Measurements from ENCODE around the gene POLE.

DNA sequence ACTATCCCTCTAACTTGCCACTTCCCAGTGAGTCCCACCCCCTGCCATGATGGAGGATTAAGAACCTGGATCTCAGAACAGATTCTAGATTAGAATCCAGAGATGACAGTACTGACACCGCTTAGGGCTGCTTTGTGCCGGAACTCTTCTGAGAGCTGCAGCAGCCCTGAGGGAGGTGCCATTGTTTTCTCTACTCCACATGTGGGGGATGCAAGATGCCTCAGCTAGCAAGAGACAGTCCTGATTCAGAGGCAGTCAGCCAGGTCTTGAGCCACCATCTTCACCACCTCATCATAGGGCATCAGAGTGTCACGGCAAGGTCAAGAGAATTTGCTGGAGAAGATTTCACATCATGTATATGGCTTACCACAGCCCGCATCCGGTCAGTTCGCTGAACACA lies 20.1 kb upstream of the POLE start:
- TF ChIP-seq, protein P1, sequence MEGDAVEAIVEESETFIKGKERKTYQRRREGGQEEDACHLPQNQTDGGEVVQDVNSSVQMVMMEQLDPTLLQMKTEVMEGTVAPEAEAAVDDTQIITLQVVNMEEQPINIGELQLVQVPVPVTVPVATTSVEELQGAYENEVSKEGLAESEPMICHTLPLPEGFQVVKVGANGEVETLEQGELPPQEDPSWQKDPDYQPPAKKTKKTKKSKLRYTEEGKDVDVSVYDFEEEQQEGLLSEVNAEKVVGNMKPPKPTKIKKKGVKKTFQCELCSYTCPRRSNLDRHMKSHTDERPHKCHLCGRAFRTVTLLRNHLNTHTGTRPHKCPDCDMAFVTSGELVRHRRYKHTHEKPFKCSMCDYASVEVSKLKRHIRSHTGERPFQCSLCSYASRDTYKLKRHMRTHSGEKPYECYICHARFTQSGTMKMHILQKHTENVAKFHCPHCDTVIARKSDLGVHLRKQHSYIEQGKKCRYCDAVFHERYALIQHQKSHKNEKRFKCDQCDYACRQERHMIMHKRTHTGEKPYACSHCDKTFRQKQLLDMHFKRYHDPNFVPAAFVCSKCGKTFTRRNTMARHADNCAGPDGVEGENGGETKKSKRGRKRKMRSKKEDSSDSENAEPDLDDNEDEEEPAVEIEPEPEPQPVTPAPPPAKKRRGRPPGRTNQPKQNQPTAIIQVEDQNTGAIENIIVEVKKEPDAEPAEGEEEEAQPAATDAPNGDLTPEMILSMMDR (conservative IDR thresholded peaks at IDR 0.05; ENCODE audit: low read depth, low read length): no peak
- no peak for TF ChIP-seq EZH2 (IDR thresholded peaks at IDR 0.05; ENCODE audit: low read length, unreplicated experiment)
